Prostate gland (tissue), 2 donors: ENCODE data around the gene ROBO1.

Source experiments
- CTCF ChIP-seq, 4 experiments: fragments of 200-600 bp in 2 of 4; fragments of 450-650 bp in 2 of 4; sonication (generic) in 2 of 4; IDR thresholded peaks; 1 replicate in 3 of 4; 2 replicates in 1 of 4; pipeline ENCODE4 v1.5.1; 2016 to 2019; ENCODE audit warnings: antibody characterized with exemption in 4 of 4, mild to moderate bottlenecking in 2 of 4, moderate library complexity in 2 of 4
- POLR2A ChIP-seq: fragments of 450-650 bp; IDR thresholded peaks from one replicate; pipeline ENCODE4 v1.6.1; 2016; ENCODE audit warnings: antibody characterized with exemption, mild to moderate bottlenecking
- POLR2AphosphoS5 ChIP-seq: sonication (generic); formaldehyde crosslinking; IDR thresholded peaks from one replicate; pipeline ENCODE4 v1.6.1; 2017; ENCODE audit warnings: antibody characterized with exemption

- TF ChIP-seq CTCF (IDR thresholded peaks at IDR 0.05): no peak
- no peak for TF ChIP-seq POLR2A
- TF ChIP-seq POLR2AphosphoS5: no peak
These were observed 894.2 kb downstream of the ROBO1 start for GRCh38 chr3:78873641-78874040.
